GM23338 (cell line): ENCODE measurements around the gene RAD51B. TPM values are rescaled to one million over a fixed set of nuclear protein-coding genes. Genes with fewer than 3 reads are reported as not detected.

Experiments
- ATAC-seq: fragments of 200-7000 bp; cut with Tn5 transposase; 3 replicates; pipeline ENCODE4 v1.9.1; 2020
- DNase-seq: peaks from one replicate; pipeline ENCODE4 v3.0.0-alpha.2; 2015; ENCODE audit warnings: low spot score
- H2AFZ ChIP-seq: fragments of 200-600 bp; sonication (generic); 2 replicates; pipeline ENCODE4 v1.8.0; 2016; ENCODE audit warnings: antibody characterized with exemption, mild to moderate bottlenecking, moderate library complexity
- H3F3A ChIP-seq: fragments of 200-600 bp; sonication (generic); replicated peaks from 2 replicates; pipeline ENCODE4 v1.8.0; 2017; ENCODE audit warnings: antibody characterized with exemption, mixed run types, low read depth
- H3K27ac ChIP-seq: fragments of 200-600 bp; sonication (generic); 2 replicates; pipeline ENCODE4 v1.6.1; 2016; ENCODE audit warnings: low read depth
- H3K27me3 ChIP-seq: fragments of 200-600 bp; sonication (generic); 2 replicates; pipeline ENCODE4 v1.8.0; 2016; ENCODE audit warnings: mild to moderate bottlenecking, mixed run types, moderate library complexity; ENCODE audit not compliant: insufficient read depth
- H3K36me3 ChIP-seq: fragments of 200-600 bp; sonication (generic); 2 replicates; pipeline ENCODE4 v1.8.0; 2016; ENCODE audit warnings: mild to moderate bottlenecking; ENCODE audit not compliant: insufficient read depth
- H3K4me1 ChIP-seq: fragments of 200-600 bp; sonication (generic); 2 replicates; pipeline ENCODE4 v1.8.0; 2016; ENCODE audit warnings: mild to moderate bottlenecking, moderate library complexity; ENCODE audit not compliant: insufficient read depth
- H3K4me2 ChIP-seq: fragments of 200-600 bp; sonication (generic); 2 replicates; pipeline ENCODE4 v1.7.1; 2017; ENCODE audit warnings: mixed run types
- H3K4me3 ChIP-seq: fragments of 200-600 bp; sonication (generic); 2 replicates; pipeline ENCODE4 v1.6.1; 2016; ENCODE audit warnings: mixed run types
- H3K79me2 ChIP-seq: fragments of 200-600 bp; sonication (generic); replicated peaks from 2 replicates; pipeline ENCODE4 v1.8.0; 2017; ENCODE audit warnings: mild to moderate bottlenecking; ENCODE audit not compliant: insufficient read depth
- H3K9me2 ChIP-seq: fragments of 200-600 bp; sonication (generic); 2 replicates; pipeline ENCODE4 v1.8.0; 2017; ENCODE audit not compliant: insufficient read depth
- H4K20me1 ChIP-seq: fragments of 200-600 bp; sonication (generic); replicated peaks from 2 replicates; pipeline ENCODE4 v1.8.0; 2017; ENCODE audit warnings: mild to moderate bottlenecking; ENCODE audit not compliant: insufficient read depth
- H3K27ac Mint-ChIP-seq: 2 replicates; pipeline ENCODE4 v1.8.0; 2020; ENCODE audit warnings: inconsistent platforms, mild to moderate bottlenecking, moderate library complexity, mixed read lengths
- H3K27me3 Mint-ChIP-seq: 3 replicates; pipeline ENCODE4 v1.8.0; 2022; ENCODE audit warnings: low read depth, mild to moderate bottlenecking, moderate library complexity, mixed read lengths, inconsistent platforms; ENCODE audit not compliant: insufficient read depth, poor library complexity
- H3K36me3 Mint-ChIP-seq: 3 replicates; pipeline ENCODE4 v1.8.0; 2021; ENCODE audit warnings: low read depth, mild to moderate bottlenecking, inconsistent platforms, moderate library complexity, mixed read lengths
- H3K4me1 Mint-ChIP-seq: 3 replicates; pipeline ENCODE4 v1.8.0; 2020; ENCODE audit warnings: mild to moderate bottlenecking, inconsistent platforms, mixed read lengths
- H3K4me3 Mint-ChIP-seq: 3 replicates; pipeline ENCODE4 v1.8.0; 2021; ENCODE audit warnings: moderate library complexity, mild to moderate bottlenecking, inconsistent platforms, mixed read lengths
- H3K9me3 Mint-ChIP-seq: 3 replicates; pipeline ENCODE4 v1.8.0; 2020; ENCODE audit warnings: moderate library complexity, mild to moderate bottlenecking, inconsistent platforms, mixed read lengths
- CREB1 ChIP-seq: fragments of 250-450 bp; sonication (Bioruptor Pico); IDR thresholded peaks from 2 replicates; pipeline ENCODE4 v1.5.0; 2020; ENCODE audit warnings: low read depth, mild to moderate bottlenecking, moderate library complexity
- ETS1 ChIP-seq: IDR thresholded peaks from 2 replicates; pipeline ENCODE4 v1.6.1; 2016; ENCODE audit warnings: antibody characterized with exemption
- EZH2 ChIP-seq: fragments of 200-600 bp; sonication (generic); IDR thresholded peaks from one replicate; pipeline ENCODE4 v1.8.0; 2017; ENCODE audit warnings: antibody characterized with exemption, mild to moderate bottlenecking, low read depth; ENCODE audit not compliant: unreplicated experiment
- EZH2phosphoT487 ChIP-seq: fragments of 200-600 bp; sonication (generic); IDR thresholded peaks from one replicate; pipeline ENCODE4 v1.8.1; 2018; ENCODE audit warnings: antibody characterized with exemption; ENCODE audit not compliant: unreplicated experiment
- JUNB ChIP-seq: IDR thresholded peaks from one replicate; pipeline ENCODE4 v1.6.1; 2016; ENCODE audit warnings: antibody characterized with exemption; ENCODE audit not compliant: unreplicated experiment
- NANOG ChIP-seq: IDR thresholded peaks from 2 replicates; pipeline ENCODE4 v1.6.1; 2016; ENCODE audit warnings: antibody characterized with exemption, borderline replicate concordance
- POLR2AphosphoS5 ChIP-seq: IDR thresholded peaks from 2 replicates; pipeline ENCODE4 v1.6.1; 2016; ENCODE audit warnings: antibody characterized with exemption, low read depth
- STAT1 ChIP-seq: IDR thresholded peaks from one replicate; pipeline ENCODE4 v1.6.1; 2016; ENCODE audit warnings: antibody characterized with exemption; ENCODE audit not compliant: unreplicated experiment
- ZNF114 ChIP-seq: fragments of 250-450 bp; sonication (Bioruptor Pico); IDR thresholded peaks from 2 replicates; pipeline ENCODE4 v1.5.0; 2020; ENCODE audit warnings: mild to moderate bottlenecking, moderate library complexity
- ZNF331 ChIP-seq: fragments of 250-450 bp; sonication (Bioruptor Pico); IDR thresholded peaks from 2 replicates; pipeline ENCODE4 v1.5.0; 2020; ENCODE audit warnings: low read depth, mild to moderate bottlenecking, moderate library complexity
- ZNF462 ChIP-seq: fragments of 250-450 bp; sonication (Bioruptor Pico); IDR thresholded peaks from 2 replicates; pipeline ENCODE4 v1.5.0; 2020; ENCODE audit warnings: mild to moderate bottlenecking, moderate library complexity
- polyA plus RNA-seq: library from polyadenylated mRNA; unstranded; fragments of >200 nt; fragmentation: Nextera tagmentation; extraction: Ambion mirVana; gene quantifications from 2 replicates; pipeline ENCODE4 v1.2.1, GENCODE V29; 2016
- total RNA-seq: library from RNA; depleted of rRNA; stranded (reverse); fragments of >200 nt; shearing (Covaris generic); gene quantifications from 2 replicates; pipeline ENCODE4 v1.2.3, GENCODE V29; 2014
- TF ChIP-seq, protein P1 (sequence below), 2 experiments: fragments of 200-600 bp in 1 of 2; sonication (generic) in 1 of 2; conservative IDR thresholded peaks; 2 replicates each; pipeline versions ENCODE4 v1.5.1 to v1.6.1; 2016 to 2017; ENCODE audit warnings: antibody characterized with exemption in 2 of 2, low read depth in 2 of 2, mild to moderate bottlenecking in 2 of 2, moderate library complexity in 1 of 2

RAD51B gene
- total and polyA plus RNA-seq, 2 experiments from 2014 or later = 15.7 to 29.1 TPM

GRCh38 chr14:68346556-68347343 is 527.2 kb downstream of the RAD51B start (continued):
- TF ChIP-seq ETS1 (no peak), NANOG (no peak), EZH2phosphoT487 (no peak), ZNF114 (CRISPR knock-in tag) (no peak)

DNA sequence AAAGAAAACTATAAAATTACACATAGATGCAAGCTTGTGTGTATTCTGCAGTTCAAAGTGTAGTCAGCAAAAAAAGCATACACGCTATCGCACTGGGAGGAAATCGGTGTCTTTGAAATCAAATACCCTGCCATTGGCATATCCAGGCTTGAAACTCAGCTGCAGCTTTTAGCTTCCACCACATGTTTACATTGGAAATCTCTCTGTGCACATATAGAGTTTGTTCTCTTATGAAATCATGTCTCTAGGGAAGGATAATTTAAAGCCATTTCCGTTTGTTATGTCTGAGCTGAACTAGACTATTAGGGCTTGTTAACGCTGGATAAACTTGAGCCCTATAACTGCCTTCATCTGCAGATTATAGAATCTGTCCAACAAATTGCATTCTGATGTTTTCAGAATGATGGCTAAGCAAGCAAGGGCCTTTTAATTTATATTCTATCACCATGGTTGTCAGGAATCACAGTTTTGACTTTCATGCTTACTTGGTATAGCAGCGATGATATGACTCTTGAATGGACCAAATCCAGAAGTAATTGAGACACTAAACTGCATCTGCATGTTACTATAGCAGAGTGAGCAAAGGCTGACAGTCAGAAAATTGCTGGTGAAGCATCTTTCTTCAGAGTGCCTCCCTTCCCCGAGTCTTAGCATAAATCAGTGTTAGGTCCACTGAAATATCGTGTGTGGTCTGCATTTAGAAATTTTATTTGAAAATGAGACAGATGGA is 530.5 kb downstream of the RAD51B start:
- Histone ChIP-seq H3K9me2 (peaks cover 9% of the 10 kb centered on the region; the same call in 1 of the 2 replicates), H3F3A (no peaks in the 10 kb centered on the region), H3K4me2 (no peak overlapping the region), H3K79me2 (no peaks in the 10 kb centered on the region), H3K27ac (no peak overlapping the region), H4K20me1 (no peaks in the 10 kb centered on the region), H2AFZ (no peak overlapping the region), H3K27me3 (no peaks in the 10 kb centered on the region), H3K4me1 (0 out of 2 replicates have a peak, but pooled peaks cover 10% of the 10 kb centered on the region), H3K4me3 (no peak overlapping the region), H3K36me3 (no peaks in the 10 kb centered on the region)
- Mint-ChIP-seq H3K4me3 (no peak overlapping the region), H3K9me3 (peaks cover 1% of the 10 kb centered on the region; the same call in 1 of the 3 replicates), H3K4me1 (peaks cover 8% of the 10 kb centered on the region), H3K27ac (no peak overlapping the region), H3K27me3 (peaks cover 3% of the 10 kb centered on the region), H3K36me3 (peaks cover 13% of the 10 kb centered on the region)
- TF ChIP-seq EZH2 (no peak), ZNF462 (CRISPR knock-in tag) (no peak), POLR2AphosphoS5 (no peak), CREB1 (CRISPR knock-in tag) (no peak), ETS1 (no peak), EZH2phosphoT487 (no peak), NANOG (no peak), JUNB (no peak), ZNF331 (CRISPR knock-in tag) (no peak), ZNF114 (CRISPR knock-in tag) (no peak), STAT1 (no peak)
- TF ChIP-seq, protein P1, sequence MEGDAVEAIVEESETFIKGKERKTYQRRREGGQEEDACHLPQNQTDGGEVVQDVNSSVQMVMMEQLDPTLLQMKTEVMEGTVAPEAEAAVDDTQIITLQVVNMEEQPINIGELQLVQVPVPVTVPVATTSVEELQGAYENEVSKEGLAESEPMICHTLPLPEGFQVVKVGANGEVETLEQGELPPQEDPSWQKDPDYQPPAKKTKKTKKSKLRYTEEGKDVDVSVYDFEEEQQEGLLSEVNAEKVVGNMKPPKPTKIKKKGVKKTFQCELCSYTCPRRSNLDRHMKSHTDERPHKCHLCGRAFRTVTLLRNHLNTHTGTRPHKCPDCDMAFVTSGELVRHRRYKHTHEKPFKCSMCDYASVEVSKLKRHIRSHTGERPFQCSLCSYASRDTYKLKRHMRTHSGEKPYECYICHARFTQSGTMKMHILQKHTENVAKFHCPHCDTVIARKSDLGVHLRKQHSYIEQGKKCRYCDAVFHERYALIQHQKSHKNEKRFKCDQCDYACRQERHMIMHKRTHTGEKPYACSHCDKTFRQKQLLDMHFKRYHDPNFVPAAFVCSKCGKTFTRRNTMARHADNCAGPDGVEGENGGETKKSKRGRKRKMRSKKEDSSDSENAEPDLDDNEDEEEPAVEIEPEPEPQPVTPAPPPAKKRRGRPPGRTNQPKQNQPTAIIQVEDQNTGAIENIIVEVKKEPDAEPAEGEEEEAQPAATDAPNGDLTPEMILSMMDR (conservative IDR thresholded peaks at IDR 0.05; ENCODE audit: low read depth in 2 of 2) = no peak
- ATAC-seq (no peak), DNase-seq (no peak)
